Upper lobe of left lung (tissue), 4 donors: ENCODE data around the gene ROPN1L.

ENCODE experiments used
- EP300 ChIP-seq, 4 donors: sonication (generic); formaldehyde crosslinking; IDR thresholded peaks; one replicate each; pipeline ENCODE4 v1.5.1; 2017; ENCODE audit warnings: antibody characterized with exemption in 4 of 4, control low read depth in 2 of 4
- POLR2A ChIP-seq, 4 donors: fragments of 450-650 bp; IDR thresholded peaks; one replicate each; pipeline ENCODE4 v1.5.1; 2016 to 2017; ENCODE audit warnings: antibody characterized with exemption in 4 of 4, mild to moderate bottlenecking in 2 of 4
- POLR2AphosphoS5 ChIP-seq, 2 donors: sonication (generic); formaldehyde crosslinking; IDR thresholded peaks; one replicate each; pipeline ENCODE4 v1.5.1; 2017; ENCODE audit warnings: antibody characterized with exemption in 2 of 2
- TF ChIP-seq, protein P1 (sequence below), 6 experiments: fragments of 450-650 bp in 4 of 6; fragments of 200-600 bp in 2 of 6; sonication (generic) in 2 of 6; IDR thresholded peaks; one replicate each; pipeline ENCODE4 v1.5.1; 2016 to 2019; ENCODE audit warnings: antibody characterized with exemption in 6 of 6

GRCh38 chr5:10478436-10478835, 36.8 kb downstream of the ROPN1L start:
- TF ChIP-seq, protein P1, sequence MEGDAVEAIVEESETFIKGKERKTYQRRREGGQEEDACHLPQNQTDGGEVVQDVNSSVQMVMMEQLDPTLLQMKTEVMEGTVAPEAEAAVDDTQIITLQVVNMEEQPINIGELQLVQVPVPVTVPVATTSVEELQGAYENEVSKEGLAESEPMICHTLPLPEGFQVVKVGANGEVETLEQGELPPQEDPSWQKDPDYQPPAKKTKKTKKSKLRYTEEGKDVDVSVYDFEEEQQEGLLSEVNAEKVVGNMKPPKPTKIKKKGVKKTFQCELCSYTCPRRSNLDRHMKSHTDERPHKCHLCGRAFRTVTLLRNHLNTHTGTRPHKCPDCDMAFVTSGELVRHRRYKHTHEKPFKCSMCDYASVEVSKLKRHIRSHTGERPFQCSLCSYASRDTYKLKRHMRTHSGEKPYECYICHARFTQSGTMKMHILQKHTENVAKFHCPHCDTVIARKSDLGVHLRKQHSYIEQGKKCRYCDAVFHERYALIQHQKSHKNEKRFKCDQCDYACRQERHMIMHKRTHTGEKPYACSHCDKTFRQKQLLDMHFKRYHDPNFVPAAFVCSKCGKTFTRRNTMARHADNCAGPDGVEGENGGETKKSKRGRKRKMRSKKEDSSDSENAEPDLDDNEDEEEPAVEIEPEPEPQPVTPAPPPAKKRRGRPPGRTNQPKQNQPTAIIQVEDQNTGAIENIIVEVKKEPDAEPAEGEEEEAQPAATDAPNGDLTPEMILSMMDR (IDR thresholded peaks at IDR 0.05): no peak
- TF ChIP-seq POLR2AphosphoS5 (IDR thresholded peaks at IDR 0.05): no peak
- no peak for TF ChIP-seq EP300 (IDR thresholded peaks at IDR 0.05)
- TF ChIP-seq POLR2A (IDR thresholded peaks at IDR 0.05): no peak
